GM23338 (cell line): Measurements from ENCODE around the gene REEP1. TPM values are rescaled to one million over a fixed set of nuclear protein-coding genes. Genes with fewer than 3 reads are reported as not detected.

Source experiments
- ATAC-seq: fragments of 200-7000 bp; cut with Tn5 transposase; 3 replicates; pipeline ENCODE4 v1.9.1; 2020
- DNase-seq: peaks from one replicate; pipeline ENCODE4 v3.0.0-alpha.2; 2015; ENCODE audit warnings: low spot score
- H2AFZ ChIP-seq: fragments of 200-600 bp; sonication (generic); 2 replicates; pipeline ENCODE4 v1.8.0; 2016; ENCODE audit warnings: antibody characterized with exemption, mild to moderate bottlenecking, moderate library complexity
- H3F3A ChIP-seq: fragments of 200-600 bp; sonication (generic); replicated peaks from 2 replicates; pipeline ENCODE4 v1.8.0; 2017; ENCODE audit warnings: antibody characterized with exemption, mixed run types, low read depth
- H3K27ac ChIP-seq: fragments of 200-600 bp; sonication (generic); 2 replicates; pipeline ENCODE4 v1.6.1; 2016; ENCODE audit warnings: low read depth
- H3K27me3 ChIP-seq: fragments of 200-600 bp; sonication (generic); 2 replicates; pipeline ENCODE4 v1.8.0; 2016; ENCODE audit warnings: mild to moderate bottlenecking, mixed run types, moderate library complexity; ENCODE audit not compliant: insufficient read depth
- H3K36me3 ChIP-seq: fragments of 200-600 bp; sonication (generic); 2 replicates; pipeline ENCODE4 v1.8.0; 2016; ENCODE audit warnings: mild to moderate bottlenecking; ENCODE audit not compliant: insufficient read depth
- H3K4me1 ChIP-seq: fragments of 200-600 bp; sonication (generic); 2 replicates; pipeline ENCODE4 v1.8.0; 2016; ENCODE audit warnings: mild to moderate bottlenecking, moderate library complexity; ENCODE audit not compliant: insufficient read depth
- H3K4me2 ChIP-seq: fragments of 200-600 bp; sonication (generic); 2 replicates; pipeline ENCODE4 v1.7.1; 2017; ENCODE audit warnings: mixed run types
- H3K4me3 ChIP-seq: fragments of 200-600 bp; sonication (generic); 2 replicates; pipeline ENCODE4 v1.6.1; 2016; ENCODE audit warnings: mixed run types
- H3K79me2 ChIP-seq: fragments of 200-600 bp; sonication (generic); replicated peaks from 2 replicates; pipeline ENCODE4 v1.8.0; 2017; ENCODE audit warnings: mild to moderate bottlenecking; ENCODE audit not compliant: insufficient read depth
- H3K9me2 ChIP-seq: fragments of 200-600 bp; sonication (generic); 2 replicates; pipeline ENCODE4 v1.8.0; 2017; ENCODE audit not compliant: insufficient read depth
- H4K20me1 ChIP-seq: fragments of 200-600 bp; sonication (generic); replicated peaks from 2 replicates; pipeline ENCODE4 v1.8.0; 2017; ENCODE audit warnings: mild to moderate bottlenecking; ENCODE audit not compliant: insufficient read depth
- H3K27ac Mint-ChIP-seq: 2 replicates; pipeline ENCODE4 v1.8.0; 2020; ENCODE audit warnings: inconsistent platforms, mild to moderate bottlenecking, moderate library complexity, mixed read lengths
- H3K27me3 Mint-ChIP-seq: 3 replicates; pipeline ENCODE4 v1.8.0; 2022; ENCODE audit warnings: low read depth, mild to moderate bottlenecking, moderate library complexity, mixed read lengths, inconsistent platforms; ENCODE audit not compliant: insufficient read depth, poor library complexity
- H3K36me3 Mint-ChIP-seq: 3 replicates; pipeline ENCODE4 v1.8.0; 2021; ENCODE audit warnings: low read depth, mild to moderate bottlenecking, inconsistent platforms, moderate library complexity, mixed read lengths
- H3K4me1 Mint-ChIP-seq: 3 replicates; pipeline ENCODE4 v1.8.0; 2020; ENCODE audit warnings: mild to moderate bottlenecking, inconsistent platforms, mixed read lengths
- H3K4me3 Mint-ChIP-seq: 3 replicates; pipeline ENCODE4 v1.8.0; 2021; ENCODE audit warnings: moderate library complexity, mild to moderate bottlenecking, inconsistent platforms, mixed read lengths
- H3K9me3 Mint-ChIP-seq: 3 replicates; pipeline ENCODE4 v1.8.0; 2020; ENCODE audit warnings: moderate library complexity, mild to moderate bottlenecking, inconsistent platforms, mixed read lengths
- CREB1 ChIP-seq: fragments of 250-450 bp; sonication (Bioruptor Pico); IDR thresholded peaks from 2 replicates; pipeline ENCODE4 v1.5.0; 2020; ENCODE audit warnings: low read depth, mild to moderate bottlenecking, moderate library complexity
- CTCF ChIP-seq, 2 experiments: fragments of 200-600 bp in 1 of 2; sonication (generic) in 1 of 2; conservative IDR thresholded peaks; 2 replicates each; pipeline versions ENCODE4 v1.5.1 to v1.6.1; 2016 to 2017; ENCODE audit warnings: antibody characterized with exemption in 2 of 2, low read depth in 2 of 2, mild to moderate bottlenecking in 2 of 2, moderate library complexity in 1 of 2
- ETS1 ChIP-seq: IDR thresholded peaks from 2 replicates; pipeline ENCODE4 v1.6.1; 2016; ENCODE audit warnings: antibody characterized with exemption
- EZH2 ChIP-seq: fragments of 200-600 bp; sonication (generic); IDR thresholded peaks from one replicate; pipeline ENCODE4 v1.8.0; 2017; ENCODE audit warnings: antibody characterized with exemption, mild to moderate bottlenecking, low read depth; ENCODE audit not compliant: unreplicated experiment
- EZH2phosphoT487 ChIP-seq: fragments of 200-600 bp; sonication (generic); IDR thresholded peaks from one replicate; pipeline ENCODE4 v1.8.1; 2018; ENCODE audit warnings: antibody characterized with exemption; ENCODE audit not compliant: unreplicated experiment
- JUNB ChIP-seq: IDR thresholded peaks from one replicate; pipeline ENCODE4 v1.6.1; 2016; ENCODE audit warnings: antibody characterized with exemption; ENCODE audit not compliant: unreplicated experiment
- NANOG ChIP-seq: IDR thresholded peaks from 2 replicates; pipeline ENCODE4 v1.6.1; 2016; ENCODE audit warnings: antibody characterized with exemption, borderline replicate concordance
- POLR2AphosphoS5 ChIP-seq: IDR thresholded peaks from 2 replicates; pipeline ENCODE4 v1.6.1; 2016; ENCODE audit warnings: antibody characterized with exemption, low read depth
- REST ChIP-seq: IDR thresholded peaks from one replicate; pipeline ENCODE4 v1.6.1; 2018; ENCODE audit warnings: antibody characterized with exemption; ENCODE audit not compliant: unreplicated experiment
- STAT1 ChIP-seq: IDR thresholded peaks from one replicate; pipeline ENCODE4 v1.6.1; 2016; ENCODE audit warnings: antibody characterized with exemption; ENCODE audit not compliant: unreplicated experiment
- ZNF114 ChIP-seq: fragments of 250-450 bp; sonication (Bioruptor Pico); IDR thresholded peaks from 2 replicates; pipeline ENCODE4 v1.5.0; 2020; ENCODE audit warnings: mild to moderate bottlenecking, moderate library complexity
- ZNF331 ChIP-seq: fragments of 250-450 bp; sonication (Bioruptor Pico); IDR thresholded peaks from 2 replicates; pipeline ENCODE4 v1.5.0; 2020; ENCODE audit warnings: low read depth, mild to moderate bottlenecking, moderate library complexity
- ZNF462 ChIP-seq: fragments of 250-450 bp; sonication (Bioruptor Pico); IDR thresholded peaks from 2 replicates; pipeline ENCODE4 v1.5.0; 2020; ENCODE audit warnings: mild to moderate bottlenecking, moderate library complexity
- polyA plus RNA-seq: library from polyadenylated mRNA; unstranded; fragments of >200 nt; fragmentation: Nextera tagmentation; extraction: Ambion mirVana; gene quantifications from 2 replicates; pipeline ENCODE4 v1.2.1, GENCODE V29; 2016
- total RNA-seq: library from RNA; depleted of rRNA; stranded (reverse); fragments of >200 nt; shearing (Covaris generic); gene quantifications from 2 replicates; pipeline ENCODE4 v1.2.3, GENCODE V29; 2014

The REEP1 gene
- total and polyA plus RNA-seq, 2 experiments from 2014 or later, result 1.6 to 1.8 TPM

- no peak overlapping the region for H3K27ac ChIP-seq
- DNase-seq (no peak), ATAC-seq (no peak)
- TF ChIP-seq ZNF331, result no peak
- TF ChIP-seq CTCF (conservative IDR thresholded peaks at IDR 0.05; ENCODE audit: low read depth in 2 of 2), result no peak
- no peak for TF ChIP-seq STAT1
- TF ChIP-seq POLR2AphosphoS5, result no peak
- TF ChIP-seq EZH2phosphoT487, result no peak
- TF ChIP-seq ZNF462, result no peak
- TF ChIP-seq JUNB, result no peak
- TF ChIP-seq ZNF114, result no peak
- no peak for TF ChIP-seq EZH2
- no peak for TF ChIP-seq REST
- TF ChIP-seq ETS1, result no peak
- no peak for TF ChIP-seq NANOG
- no peak for TF ChIP-seq CREB1 (CRISPR knock-in tag)
- H3K4me1 Mint-ChIP-seq, result peaks cover 9% of the 10 kb centered on the region
- H3K27me3 Mint-ChIP-seq, result peaks cover 17% of the 10 kb centered on the region
- H3K79me2 ChIP-seq, result no peaks in the 10 kb centered on the region
- no peaks in the 10 kb centered on the region; the same call in 2 of the 3 replicates for H3K36me3 Mint-ChIP-seq
- H2AFZ ChIP-seq, result no peak overlapping the region
- H3K27ac Mint-ChIP-seq, result no peak overlapping the region
- H3K4me3 ChIP-seq, result no peak overlapping the region
- H3K36me3 ChIP-seq, result no peaks in the 10 kb centered on the region
- H4K20me1 ChIP-seq, result no peaks in the 10 kb centered on the region
- no peaks in the 10 kb centered on the region for H3F3A ChIP-seq
- H3K4me3 Mint-ChIP-seq, result no peak overlapping the region
- no peaks in the 10 kb centered on the region for H3K9me2 ChIP-seq
- no peak overlapping the region for H3K4me2 ChIP-seq
- peaks cover 5% of the 10 kb centered on the region; the same call in 1 of the 2 replicates for H3K4me1 ChIP-seq
- 0 out of 3 replicates have a peak, but pooled peaks cover 2% of the 10 kb centered on the region for H3K9me3 Mint-ChIP-seq
- peaks cover 22% of the 10 kb centered on the region for H3K27me3 ChIP-seq
These were observed 6.0 kb downstream of the REEP1 start for GRCh38 chr2:86331384-86331783.
